GM18867 (cell line): ENCODE results near the gene RTP5.
"Not testable (repeated sequence)": the region's sequence is repeated elsewhere in the genome, so short reads cannot be mapped to it uniquely, and the experiment has no call there.

Experiments
- ATAC-seq: cut with Tn5 transposase; IDR thresholded peaks from one replicate; pipeline ENCODE4 v1.9.1; 2021; ENCODE audit warnings: mild to moderate bottlenecking, moderate library complexity; ENCODE audit not compliant: unreplicated experiment

Gene RTP5

GRCh38 chr2:241901500-241902351 is 32.2 kb downstream of the RTP5 start:
- no peak for ATAC-seq

- ATAC-seq, result no peak
Measured at GRCh38 chr2:241902357-241902991, 32.9 kb downstream of the RTP5 start.

- no peak for ATAC-seq
Measured at GRCh38 chr2:241903121-241904010, 33.8 kb downstream of the RTP5 start.

GRCh38 chr2:241904011-241904718 is 34.6 kb downstream of the RTP5 start:
- no peak for ATAC-seq

GRCh38 chr2:241904791-241905710 is 35.5 kb downstream of the RTP5 start:
- ATAC-seq, result no peak

GRCh38 chr2:241905716-241906377 is 36.3 kb downstream of the RTP5 start:
- no peak for ATAC-seq

GRCh38 chr2:241906378-241906770 is 36.8 kb downstream of the RTP5 start:
- ATAC-seq, result not testable (repeated sequence)

- no peak for ATAC-seq
Measured at GRCh38 chr2:241906826-241907570, 37.5 kb downstream of the RTP5 start.

- not testable (repeated sequence) for ATAC-seq
Measured at GRCh38 chr2:241907831-241908230, 38.3 kb downstream of the RTP5 start.

- ATAC-seq, result no peak
Measured at GRCh38 chr2:241908686-241909420, 39.3 kb downstream of the RTP5 start.

- ATAC-seq, result no peak
Measured at GRCh38 chr2:241909769-241910168, 40.2 kb downstream of the RTP5 start.

- no peak for ATAC-seq
Measured at GRCh38 chr2:241910604-241911520, 41.3 kb downstream of the RTP5 start.

GRCh38 chr2:241911551-241911950 is 42.0 kb downstream of the RTP5 start:
- no peak for ATAC-seq

- ATAC-seq, result no peak
Measured at GRCh38 chr2:241912021-241912555, 42.6 kb downstream of the RTP5 start.

GRCh38 chr2:241913703-241914102 is 44.2 kb downstream of the RTP5 start:
- ATAC-seq, result no peak

GRCh38 chr2:241914542-241914941 is 45.0 kb downstream of the RTP5 start:
- no peak for ATAC-seq
